GM12878 (cell line): Measurements from ENCODE around the gene ADISSP. TPM values are rescaled to one million over a fixed set of nuclear protein-coding genes. Genes with fewer than 3 reads are reported as not detected.

Source experiments
- ATAC-seq: fragments of 200-7000 bp; cut with Tn5 transposase; 3 replicates; pipeline ENCODE4 v1.9.1; 2020; ENCODE audit warnings: mild to moderate bottlenecking, moderate library complexity
- BruUV-seq: library from RNA; stranded (reverse); fragments of 400-500 nt; replicated peaks from 2 replicates; lab custom pipeline; 2021; lab: Mats Ljungman, UMichigan
- CTCF ChIA-PET: fragments of 300-600 bp; sonication (Branson Sonifier 250); formaldehyde crosslinking; extraction: SDS; loops from one replicate; lab custom pipeline; 2021; ENCODE audit warnings: inconsistent platforms; lab: Yijun Ruan, JAX
- POLR2A ChIA-PET: fragments of 350-600 bp; formaldehyde crosslinking; extraction: SDS; loops from one replicate; lab custom pipeline; 2021; ENCODE audit warnings: inconsistent platforms; lab: Charles Lee
- RAD21 ChIA-PET: fragments of 300-600 bp; sonication (Branson Sonifier 250); formaldehyde crosslinking; loops from one replicate; lab custom pipeline; 2023; ENCODE audit warnings: antibody characterized with exemption; ENCODE audit not compliant: unreplicated experiment; lab: Charles Lee
- SMC1A ChIA-PET: fragments of 300-600 bp; sonication (Branson Sonifier 250); formaldehyde crosslinking; loops from one replicate; lab custom pipeline; 2023; ENCODE audit not compliant: unreplicated experiment, uncharacterized antibody; lab: Charles Lee
- DNase-seq: peaks from one replicate; pipeline ENCODE4 v3.0.0-alpha.2; 2011; ENCODE audit warnings: low read depth, low spot score
- FAIRE-seq: peaks from 3 replicates; lab custom pipeline; 2011; peaks lifted over from hg19 to GRCh38; lab: Jason Lieb, UNC
- H2AFZ ChIP-seq: 2 replicates; pipeline ENCODE4 v1.6.0; 2011; ENCODE audit warnings: low read depth, low read length, control low read depth; ENCODE audit not compliant: control insufficient read depth
- H3K27ac ChIP-seq: 2 replicates; pipeline ENCODE4 v1.5.1; 2011; ENCODE audit warnings: control low read depth; ENCODE audit not compliant: control insufficient read depth, insufficient read depth
- H3K27me3 ChIP-seq, 2 experiments: replicated peaks in 1 of 2; 2 replicates each; pipeline versions ENCODE4 v1.6.0 to v1.6.1; 2011; ENCODE audit warnings: low read length in 1 of 2; ENCODE audit not compliant: control insufficient read depth in 2 of 2, insufficient read depth in 2 of 2
- H3K36me3 ChIP-seq, 2 experiments: 2 replicates each; pipeline ENCODE4 v1.5.1; 2011; ENCODE audit warnings: low read length in 1 of 2; ENCODE audit not compliant: control insufficient read depth in 2 of 2, insufficient read depth in 2 of 2
- H3K4me1 ChIP-seq: 2 replicates; pipeline ENCODE4 v1.6.1; 2011; ENCODE audit warnings: mild to moderate bottlenecking, low read length, moderate library complexity, mixed read lengths; ENCODE audit not compliant: control insufficient read depth, insufficient read depth
- H3K4me2 ChIP-seq: 2 replicates; pipeline ENCODE4 v1.6.0; 2011; ENCODE audit warnings: control low read depth; ENCODE audit not compliant: control insufficient read depth, insufficient read depth
- H3K4me3 ChIP-seq: fragments of 200-600 bp; sonication (generic); 2 replicates; pipeline ENCODE4 v1.5.1; 2016
- H3K79me2 ChIP-seq: 2 replicates; pipeline ENCODE4 v1.6.0; 2011; ENCODE audit warnings: low read length; ENCODE audit not compliant: control insufficient read depth, insufficient read depth
- H3K9ac ChIP-seq: 2 replicates; pipeline ENCODE4 v1.8.0; 2011; ENCODE audit warnings: low read length, control low read depth, mixed read lengths; ENCODE audit not compliant: control insufficient read depth, insufficient read depth
- H3K9me3 ChIP-seq: replicated peaks from 3 replicates; pipeline ENCODE4 v1.5.1; 2011; ENCODE audit warnings: mild to moderate bottlenecking, low read length; ENCODE audit not compliant: control insufficient read depth, insufficient read depth
- H4K20me1 ChIP-seq: 2 replicates; pipeline ENCODE4 v1.6.0; 2011; ENCODE audit not compliant: control insufficient read depth, insufficient read depth
- ASH2L ChIP-seq: fragments of 300-600, 200-600 bp; sonication (generic); IDR thresholded peaks from 2 replicates; pipeline ENCODE4 v1.6.1; 2017; ENCODE audit warnings: low read depth, mild to moderate bottlenecking, borderline replicate concordance
- ETV6 ChIP-seq, 2 experiments: fragments of 450-650 bp in 1 of 2; IDR thresholded peaks in 1 of 2; conservative IDR thresholded peaks in 1 of 2; 2 replicates each; pipeline ENCODE4 v1.6.1; 2014; ENCODE audit warnings: antibody characterized with exemption in 1 of 2, borderline replicate concordance in 1 of 2, low read depth in 1 of 2, mild to moderate bottlenecking in 1 of 2, moderate library complexity in 1 of 2
- NBN ChIP-seq: fragments of 450-650 bp; IDR thresholded peaks from 2 replicates; pipeline ENCODE4 v1.6.1; 2016
- PBX3 ChIP-seq: IDR thresholded peaks from 2 replicates; pipeline ENCODE4 v1.6.1; 2011; ENCODE audit warnings: mild to moderate bottlenecking, low read depth, low read length, moderate library complexity; ENCODE audit not compliant: insufficient replicate concordance
- USF2 ChIP-seq: IDR thresholded peaks from 2 replicates; pipeline ENCODE4 v1.6.1; 2011; ENCODE audit warnings: low read depth, low read length, improper control_type of control experiment, borderline replicate concordance
- WGBS: methylation state at CpG from one replicate; pipeline ENCODE4 v1.1.6; 2016; ENCODE audit warnings: low lambda C conversion rate; ENCODE audit not compliant: insufficient replicate concordance, insufficient coverage; ENCODE audit errors: missing lambda C conversion rate; 5-methylcytosine and 5-hydroxymethylcytosine counted together
- in situ Hi-C: fragments of 300-500 bp; cut with MboI; formaldehyde crosslinking; loops from 9 replicates; pipeline ENCODE4 v1.14.3; 2018; ENCODE audit warnings: mixed read lengths
- intact Hi-C: fragments of 100-400 bp; cut with micrococcal nuclease; formaldehyde crosslinking; loops from one replicate; pipeline ENCODE4 v1.14.2; 2022; ENCODE audit not compliant: unreplicated experiment
- polyA plus RNA-seq, 11 experiments: library from polyadenylated mRNA; depleted of rRNA in 4 of 11; unstranded in 6 of 11; stranded (reverse) in 5 of 11; fragments of >200 nt; fragmentation: Nextera tagmentation in 4 of 11; fragmentation: Illumina TruSeq in 1 of 11; extraction: Ambion mirVana in 4 of 11; extraction: Trizol in 1 of 11; gene quantifications; 1 replicate in 1 of 11; 2 replicates in 10 of 11; pipeline versions ENCODE4 v1.2.1 to v1.2.3, GENCODE V29; 2011 to 2016; ENCODE audit warnings: inconsistent platforms in 2 of 11, missing spikeins in 2 of 11, low read depth in 1 of 11
- total RNA-seq, 4 experiments: library from RNA; depleted of rRNA in 3 of 4; stranded (reverse); fragments of >200 nt in 3 of 4; fragmentation: Illumina TruSeq in 1 of 4; extraction: Trizol in 1 of 4; gene quantifications; 2 replicates each; pipeline versions ENCODE4 v1.2.1 to v1.2.3, GENCODE V29; 2013 to 2021

ADISSP gene
- total and polyA plus RNA-seq, 10 of the 15 experiments (the other 5 are each of a cell fraction or from before 2014, with no cell fraction given) = 0.80 to 96.3 (median 38.6) TPM

GRCh38 chr20:3734111-3734843, 33.3 kb downstream of the ADISSP start:
- H3K36me3 ChIP-seq = no peaks in the 10 kb centered on the region
- DNase-seq = no peak
- no peak overlapping the region for H3K4me3 ChIP-seq
- no peak for FAIRE-seq
- no peak overlapping the region for H3K4me2 ChIP-seq
- H2AFZ ChIP-seq = no peak overlapping the region
- intact Hi-C loops (no loop called here), in situ Hi-C loops (no loop called here)
- SMC1A ChIA-PET = no interaction called here
- 56% methylated on average over 12 of the region's 12 CpGs for WGBS
- POLR2A ChIA-PET = no interaction called here
- no peaks in the 10 kb centered on the region for H3K79me2 ChIP-seq
- H3K27ac ChIP-seq = no peak overlapping the region
- peaks cover 0 to 1% of the 10 kb centered on the region in 2 experiments; a peak in 1 of 4 replicates for H3K27me3 ChIP-seq
- H3K9ac ChIP-seq = no peak overlapping the region
- BruUV-seq = no TSS peak
- H3K9me3 ChIP-seq = no peaks in the 10 kb centered on the region
- no peaks in the 10 kb centered on the region for H3K4me1 ChIP-seq
- CTCF ChIA-PET = interaction anchor here (0.5 kb wide), 1 partner anchor 136 kb away, joined by 3 read pairs; no protein-coding TSS in a partner anchor
- no peak for TF ChIP-seq ASH2L
- TF ChIP-seq ETV6 (conservative IDR thresholded peaks at IDR 0.05 in 1 of 2, IDR thresholded peaks at IDR 0.05 in 1 of 2; ENCODE audit: borderline replicate concordance in 1 of 2, low read depth in 1 of 2) = no peak
- TF ChIP-seq PBX3 = no peak
- TF ChIP-seq USF2 = no peak
- no peak for TF ChIP-seq NBN
- ATAC-seq = no peak
- H4K20me1 ChIP-seq = no peaks in the 10 kb centered on the region
- RAD21 ChIA-PET = no interaction called here
